Thyroid gland (tissue), 4 donors: ENCODE measurements around the gene ISM1.

Source experiments
- CTCF ChIP-seq, 6 experiments: fragments of 200-600 bp in 3 of 6; fragments of 450-650 bp in 3 of 6; sonication (generic) in 3 of 6; IDR thresholded peaks; one replicate each; pipeline ENCODE4 v1.5.1; 2016 to 2019; ENCODE audit warnings: antibody characterized with exemption in 6 of 6, mild to moderate bottlenecking in 2 of 6, inconsistent platforms in 1 of 6, moderate library complexity in 1 of 6
- POLR2A ChIP-seq, 2 donors: fragments of 450-650 bp; IDR thresholded peaks; one replicate each; pipeline ENCODE4 v1.6.1; 2017; ENCODE audit warnings: antibody characterized with exemption in 2 of 2, mild to moderate bottlenecking in 2 of 2, moderate library complexity in 1 of 2

GRCh38 chr20:13213335-13213734, 7.7 kb upstream of the ISM1 start:
- TF ChIP-seq CTCF (IDR thresholded peaks at IDR 0.05) (no peak), POLR2A (IDR thresholded peaks at IDR 0.05) (no peak)
